NCI-H146 (cell line): Measurements from ENCODE around the gene C5orf63.
"Not testable (repeated sequence)": the region's sequence is repeated elsewhere in the genome, so short reads cannot be mapped to it uniquely, and the experiment has no call there.

Experiments
- DNase-seq: peaks from one replicate; lab custom pipeline; 2025; lab: John Stamatoyannopoulos, UW

C5orf63 gene

DNA sequence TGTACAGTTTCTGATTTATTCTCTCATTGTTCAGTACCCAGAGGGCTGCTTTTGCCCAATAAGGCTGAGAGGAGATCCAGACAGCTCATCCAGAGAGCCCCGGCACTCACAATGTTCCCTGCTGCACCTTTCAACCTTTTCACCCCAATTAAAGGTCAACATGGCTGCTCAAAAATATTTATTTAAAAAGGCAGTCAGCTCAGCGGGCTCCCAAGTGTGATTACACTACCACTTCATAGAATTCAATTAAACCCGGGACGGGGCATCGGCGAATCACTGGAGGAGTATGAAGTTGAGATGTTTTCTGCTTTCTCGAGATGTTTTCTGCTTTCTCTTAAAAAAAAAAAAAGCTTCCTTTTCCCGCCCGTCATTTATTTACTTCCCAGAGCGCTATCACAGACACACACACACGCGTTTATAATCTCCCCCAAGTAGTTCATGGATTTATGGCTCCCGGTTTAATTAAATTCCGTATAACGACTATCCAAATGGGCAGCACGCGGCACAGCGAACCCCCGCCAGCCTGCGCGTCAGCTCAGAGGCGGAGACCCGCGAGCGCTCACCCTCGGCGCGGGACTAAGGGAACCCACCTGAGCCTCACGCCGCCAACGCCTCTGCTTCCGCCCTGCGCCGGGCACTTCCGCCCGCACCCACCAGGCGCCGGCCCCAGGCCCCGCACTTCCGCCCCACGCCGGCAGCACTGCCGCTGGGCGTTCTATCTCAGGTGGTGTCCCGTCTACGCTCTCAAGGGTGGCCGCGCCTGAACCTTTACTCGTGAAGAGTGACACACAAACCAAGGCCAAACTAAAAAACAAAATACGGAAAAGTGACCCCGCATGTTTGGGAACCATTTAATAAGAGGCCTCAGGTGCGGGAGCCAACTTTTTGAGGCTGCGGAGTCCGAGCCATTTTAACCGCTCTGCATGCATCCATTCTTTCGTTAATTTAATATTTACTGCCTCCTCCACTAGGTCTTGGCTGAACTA lies at the start of gene C5orf63:
Gene C5orf63 (minus strand): TSS at position 642 of the 986 bp plus-strand sequence. CDS start 14,507 bp downstream, outside the sequence.
- DNase-seq: peak; percentile 28

DNA sequence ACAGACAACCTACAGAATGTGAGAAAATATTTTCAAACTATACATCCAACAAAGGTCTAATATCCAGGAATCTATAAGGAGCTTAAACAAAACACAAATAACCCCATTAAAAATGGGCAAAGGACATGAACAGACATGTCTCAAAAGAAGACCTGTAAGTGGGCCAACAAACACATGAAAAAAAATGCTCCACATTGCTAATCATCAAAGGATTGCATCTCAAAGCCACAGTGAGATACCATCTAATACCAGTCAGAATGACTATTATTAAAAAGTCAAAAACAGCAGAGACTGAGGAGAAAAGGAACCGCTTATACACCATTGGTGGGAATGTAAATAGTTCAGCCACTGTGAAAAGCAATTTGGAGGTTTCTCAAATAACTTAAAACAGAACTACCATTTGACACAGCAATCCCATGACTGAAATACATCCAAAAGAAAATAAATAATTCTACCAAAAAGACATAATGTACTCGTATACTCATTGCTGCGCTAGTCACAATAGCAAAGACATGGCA lies 39.1 kb upstream of the C5orf63 start:
- no peak for DNase-seq

DNA sequence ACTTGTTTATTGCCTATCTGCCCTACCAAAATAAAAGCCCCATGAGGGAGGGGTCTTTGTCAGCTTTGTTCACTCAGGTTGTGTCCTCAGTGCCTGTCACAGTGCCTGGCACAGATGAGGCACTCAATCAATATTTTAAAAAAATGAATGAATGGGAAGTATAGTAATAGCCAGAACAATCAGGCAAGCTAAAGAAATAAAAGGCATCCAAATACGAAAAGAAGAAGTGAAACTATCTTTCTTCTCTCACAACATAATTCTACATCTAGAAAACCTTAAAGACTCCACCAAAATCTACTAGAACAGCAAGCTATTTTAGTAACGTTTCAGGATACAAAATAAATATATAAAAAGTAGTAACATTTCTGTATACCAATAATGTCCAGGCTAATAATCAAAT lies 37.8 kb upstream of the C5orf63 start:
- DNase-seq: no peak

DNA sequence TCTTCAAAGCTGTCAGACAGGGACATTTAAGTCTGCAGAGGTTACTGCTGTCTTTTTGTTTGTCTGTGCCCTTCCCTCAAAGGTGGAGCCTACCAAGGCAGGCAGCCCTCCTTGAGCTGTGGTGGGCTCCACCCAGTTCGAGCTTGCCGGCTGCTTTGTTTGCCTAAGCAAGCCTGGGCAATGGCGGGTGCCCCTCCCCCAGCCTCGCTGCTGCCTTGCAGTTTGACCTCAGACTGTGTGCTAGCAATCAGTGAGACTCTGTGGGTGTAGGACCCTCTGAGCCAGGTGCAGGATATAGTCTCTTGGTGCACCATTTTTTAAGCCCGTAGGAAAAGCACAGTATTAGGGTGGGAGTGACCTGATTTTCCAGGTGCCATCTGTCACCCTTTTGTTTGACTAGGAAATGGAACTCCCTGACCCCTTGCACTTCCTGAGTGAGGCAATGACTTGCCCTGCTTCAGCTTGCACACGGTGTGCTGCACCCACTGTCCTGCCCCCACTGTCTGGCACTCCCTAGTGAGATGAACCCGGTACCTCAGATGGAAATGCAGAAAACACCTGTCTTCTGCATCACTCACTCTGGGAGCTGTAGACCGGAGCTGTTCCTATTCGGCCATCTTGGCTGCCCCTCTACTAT lies 35.4 kb upstream of the C5orf63 start:
- not testable (repeated sequence) for DNase-seq

DNA sequence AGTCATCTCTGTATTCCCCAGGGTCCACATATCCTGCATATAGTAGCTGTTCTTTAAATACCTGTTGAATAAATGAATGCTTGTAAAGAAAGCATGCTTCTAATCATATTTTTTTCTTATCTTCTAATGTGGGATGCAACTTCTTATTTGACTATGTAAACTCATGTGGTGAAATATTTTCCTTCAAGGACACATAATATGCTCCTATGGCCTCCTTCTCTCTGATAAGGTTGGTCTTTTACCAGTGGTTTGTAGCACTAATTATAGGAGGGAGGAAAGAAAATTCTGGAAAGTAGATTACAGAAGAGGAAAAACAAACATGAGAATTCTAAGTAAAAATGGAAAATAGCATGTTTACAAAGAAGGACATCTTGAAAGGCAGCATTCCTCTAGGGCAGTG lies 28.6 kb upstream of the C5orf63 start:
- DNase-seq: no peak

DNA sequence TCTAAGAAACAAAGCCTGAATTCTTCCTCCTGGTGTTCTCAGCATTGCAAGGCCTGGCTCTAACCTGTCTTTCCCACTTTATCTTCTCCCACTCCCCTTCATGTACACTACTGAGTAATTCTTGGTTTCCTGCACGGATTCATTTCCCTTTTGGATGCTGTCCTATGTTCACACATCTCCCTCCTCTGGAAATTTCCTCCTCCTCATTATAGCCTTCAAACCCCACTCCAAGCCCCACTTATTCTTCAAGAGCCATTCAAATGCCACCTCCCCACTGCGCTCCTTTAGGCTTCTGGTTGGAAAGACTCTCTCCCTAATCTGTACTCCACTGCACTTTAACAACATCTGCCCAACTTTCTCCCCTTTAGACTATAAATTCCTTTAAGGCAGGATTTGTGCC lies 28.2 kb upstream of the C5orf63 start:
- no peak for DNase-seq

DNA sequence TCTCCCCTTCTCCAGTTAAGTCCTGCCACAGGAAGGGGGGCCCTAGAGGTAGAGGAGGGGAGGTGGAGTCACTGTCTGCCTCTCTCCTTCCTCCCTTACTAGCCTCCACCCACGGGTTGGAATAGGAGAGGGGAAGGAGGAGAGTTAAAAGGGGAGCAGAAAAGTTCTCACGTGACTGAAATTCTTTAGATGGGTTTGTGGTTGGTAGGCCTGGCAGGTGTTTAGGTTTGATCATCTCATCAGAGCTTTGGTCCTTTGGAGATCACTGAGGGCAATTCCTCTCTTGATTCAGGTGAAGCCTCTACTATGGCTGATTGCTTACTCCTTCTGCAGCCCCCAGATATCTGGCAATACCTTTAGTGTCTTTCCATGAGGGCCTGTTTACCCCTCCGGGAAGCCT lies 24.9 kb upstream of the C5orf63 start:
- DNase-seq: no peak

DNA sequence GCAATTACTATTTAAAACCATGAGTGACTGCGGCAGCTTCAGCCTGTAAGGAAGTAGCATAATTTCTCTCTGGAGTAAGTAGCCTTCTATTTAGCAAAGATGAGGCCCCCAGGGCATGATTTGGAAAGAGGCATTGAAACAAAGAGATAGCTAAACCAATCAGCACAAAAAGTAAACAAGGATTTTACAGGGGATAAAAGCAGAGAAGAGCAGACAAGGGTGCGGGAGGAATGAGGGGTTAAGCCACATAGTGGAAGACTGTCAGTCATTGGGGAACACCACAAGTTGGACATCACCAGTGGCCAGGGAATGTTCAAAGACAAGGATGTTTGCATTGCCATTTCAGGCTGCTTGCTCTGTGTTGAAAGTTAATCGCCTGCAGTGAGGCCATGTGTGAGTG lies 24.0 kb upstream of the C5orf63 start:
- DNase-seq: no peak

DNA sequence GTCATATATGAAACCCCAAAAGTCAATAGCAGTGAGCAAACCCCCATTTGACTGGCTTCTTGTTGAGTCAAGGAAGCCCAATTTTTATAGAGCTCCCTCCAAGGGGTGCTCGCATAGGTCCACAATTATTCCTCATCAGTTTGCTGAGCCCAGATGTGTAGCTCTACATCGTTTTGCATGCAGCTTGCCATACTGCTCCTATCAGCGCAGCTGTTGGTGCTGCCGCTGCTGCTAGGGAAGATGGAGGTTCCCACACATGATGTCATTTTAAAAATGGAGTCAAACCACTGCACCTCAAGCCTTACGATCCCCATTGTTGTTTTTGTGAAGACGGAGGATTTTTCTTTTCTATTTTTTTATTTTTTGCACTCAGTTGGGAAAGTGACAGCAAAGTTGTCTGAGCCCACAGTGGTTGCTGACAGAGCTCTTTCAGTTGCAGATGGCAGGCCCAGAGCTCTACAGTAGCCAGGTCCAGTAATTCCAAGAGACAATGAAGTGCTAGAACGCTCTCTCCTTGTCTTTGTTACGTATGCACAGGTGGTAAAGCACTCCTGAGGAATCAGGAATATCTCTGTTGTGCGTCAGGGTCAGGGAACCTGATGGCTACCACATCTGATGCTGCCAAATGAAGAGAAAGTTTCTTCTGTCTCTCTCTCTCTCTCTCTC lies 23.2 kb upstream of the C5orf63 start:
- no peak for DNase-seq

DNA sequence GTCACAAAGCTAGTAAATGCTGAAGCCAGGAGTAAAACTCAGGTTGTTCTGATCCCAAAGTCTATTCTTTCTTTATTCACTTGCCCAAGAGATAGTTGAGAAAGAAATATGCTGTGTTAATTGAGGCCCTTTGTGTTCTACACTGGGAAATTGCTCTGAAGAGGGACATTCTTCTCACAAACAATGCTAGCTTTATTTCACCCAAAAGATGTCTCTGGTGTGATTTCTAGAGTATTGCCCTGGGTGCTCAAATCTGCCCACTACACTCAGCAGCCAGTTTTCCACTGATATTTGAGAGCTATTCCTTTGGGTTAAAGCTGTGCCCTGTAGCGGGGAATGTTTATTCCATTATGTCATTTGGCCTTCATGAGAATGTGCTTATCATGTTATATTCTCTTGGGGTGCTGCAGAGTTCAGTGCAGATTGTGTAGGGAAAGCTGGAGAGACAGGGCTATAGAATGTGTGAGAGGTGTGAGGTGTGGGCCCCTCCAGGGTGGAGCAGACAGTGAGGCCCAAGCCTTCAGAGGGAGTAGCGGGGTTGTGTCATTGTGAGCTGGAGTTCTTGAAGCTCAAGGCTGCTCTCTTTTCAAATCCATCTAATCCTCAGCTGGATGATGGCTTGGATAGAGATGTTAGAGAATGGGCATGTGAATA lies 21.0 kb upstream of the C5orf63 start:
- no peak for DNase-seq

DNA sequence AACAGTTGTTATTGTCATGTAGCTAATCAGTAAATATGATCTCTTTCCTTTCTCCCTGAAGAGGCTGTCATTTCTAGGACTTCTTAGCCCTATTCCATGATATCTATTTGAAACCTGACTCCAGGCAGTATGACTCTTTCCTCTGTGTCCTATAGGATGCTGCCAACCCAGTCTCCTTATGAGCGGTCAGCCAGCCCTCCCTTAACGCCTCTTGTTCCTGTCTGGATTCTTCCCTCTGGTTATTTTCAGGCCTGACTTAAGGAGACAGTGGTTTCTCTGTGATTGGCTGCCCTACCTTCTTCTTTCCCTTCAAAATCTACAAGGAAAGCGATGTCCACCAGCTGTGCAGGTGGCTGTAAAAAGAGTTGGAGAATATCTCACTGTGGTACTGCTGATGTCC lies 19.4 kb upstream of the C5orf63 start:
- no peak for DNase-seq

DNA sequence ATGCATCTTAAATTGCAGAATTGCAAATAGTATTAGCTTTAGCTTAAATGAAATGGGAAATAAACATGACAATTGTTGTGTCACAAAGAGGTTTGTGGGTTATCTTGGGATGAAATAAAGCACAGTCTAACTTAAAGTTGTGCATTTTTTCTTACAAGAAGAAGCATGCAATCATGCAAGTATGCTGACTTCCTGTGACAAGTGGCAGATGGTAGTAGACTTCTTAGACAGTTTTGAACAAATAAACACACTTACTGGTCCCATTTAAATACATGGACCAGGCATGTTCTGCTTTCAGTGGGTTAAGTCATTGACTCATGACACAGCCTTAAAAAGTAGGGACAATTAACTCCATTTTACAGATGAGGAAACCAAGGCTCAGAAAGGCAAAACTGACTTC lies 15.9 kb upstream of the C5orf63 start:
- DNase-seq: no peak

DNA sequence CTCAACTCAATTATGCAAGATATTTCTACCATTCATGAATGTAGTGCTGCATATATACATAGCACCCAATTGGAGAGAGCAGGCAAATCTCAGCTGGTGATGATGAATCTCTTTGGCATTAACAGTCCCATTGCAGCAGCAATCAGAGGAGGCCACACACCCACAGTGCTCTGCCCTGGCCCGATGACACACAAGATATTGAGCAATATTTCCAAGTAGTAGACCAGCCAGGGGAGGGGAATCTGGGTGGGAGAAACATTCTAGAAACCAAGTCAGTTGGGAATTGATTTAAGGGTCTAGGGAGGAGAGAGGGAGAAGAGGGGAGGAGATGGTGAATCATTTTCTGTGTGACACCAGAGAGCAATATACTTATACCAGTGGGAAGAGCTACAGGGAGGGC lies 14.9 kb upstream of the C5orf63 start:
- DNase-seq: no peak

DNA sequence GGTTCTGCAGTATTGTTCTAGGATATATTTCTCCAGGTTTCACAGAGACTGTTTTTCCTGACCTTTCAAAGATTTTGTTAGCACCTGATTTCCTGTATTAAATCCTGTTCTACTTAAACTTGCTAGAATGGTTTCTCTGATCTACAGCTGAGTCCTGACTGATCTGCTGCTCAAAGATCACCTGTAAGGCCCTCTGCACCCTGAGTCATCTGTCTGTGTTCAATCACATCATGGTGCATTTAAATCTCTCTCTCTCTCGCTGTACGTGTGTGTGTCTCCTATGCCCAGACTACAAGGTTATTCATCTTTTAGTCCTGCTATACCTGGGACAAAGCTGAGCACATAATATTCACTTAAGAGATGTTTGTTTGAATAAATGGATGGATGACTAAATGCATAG lies 13.3 kb upstream of the C5orf63 start:
- DNase-seq: no peak

DNA sequence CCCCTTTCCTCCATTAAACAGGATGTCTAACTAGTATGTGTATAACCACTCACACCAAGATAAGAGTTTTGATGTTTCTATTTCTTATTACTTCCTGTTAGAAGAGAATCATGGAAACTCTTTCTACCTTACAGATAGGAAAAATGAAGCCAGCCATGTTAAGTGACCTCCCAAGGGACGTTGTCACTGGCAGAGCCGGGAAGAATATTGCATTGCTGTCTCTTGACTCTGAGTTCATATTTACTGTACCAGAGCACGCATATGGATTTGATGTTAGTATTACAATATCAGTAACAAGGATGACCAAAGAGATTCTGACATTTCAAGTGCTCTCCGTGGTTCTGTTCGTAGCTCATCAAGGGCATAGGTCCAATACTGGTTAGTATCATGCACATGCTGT lies 12.5 kb upstream of the C5orf63 start:
- DNase-seq: no peak

DNA sequence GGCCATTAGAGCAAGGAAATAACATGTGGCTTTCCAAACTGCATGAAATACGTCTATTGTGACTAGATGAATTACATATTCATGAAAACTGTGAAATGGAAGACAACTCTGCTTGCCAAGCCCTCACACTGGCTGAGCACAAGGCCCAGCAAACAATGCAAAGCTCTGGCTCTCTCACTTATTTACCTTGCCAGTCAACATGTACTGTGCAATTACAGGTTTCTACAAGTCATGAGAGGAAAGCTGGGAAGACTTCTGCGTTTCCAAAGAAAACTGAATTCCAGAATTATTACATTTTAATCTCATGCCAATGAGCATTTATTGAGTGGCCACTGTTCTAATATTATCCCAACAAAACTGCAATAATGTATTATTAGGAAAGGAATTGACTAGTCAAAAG lies 12.1 kb upstream of the C5orf63 start:
- DNase-seq: no peak

DNA sequence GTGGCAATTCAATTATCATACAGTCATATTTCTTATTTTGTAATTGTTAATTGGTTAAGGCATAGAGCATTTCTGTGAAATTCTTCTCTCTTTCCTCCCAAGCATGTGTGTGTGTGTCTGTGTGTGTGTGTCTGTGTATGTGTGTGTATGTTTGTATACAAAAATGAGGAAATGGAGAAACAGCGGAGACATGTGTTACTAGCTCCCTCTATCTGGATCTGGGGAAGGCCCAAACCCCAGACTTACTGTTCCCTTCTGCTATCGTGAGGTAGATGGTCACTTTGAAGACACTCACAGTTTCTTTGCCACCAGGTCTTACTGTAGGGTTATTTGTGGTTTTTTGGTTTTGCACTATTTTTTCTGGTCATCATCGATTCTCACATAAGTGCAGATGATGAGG lies 11.4 kb upstream of the C5orf63 start:
- no peak for DNase-seq

DNA sequence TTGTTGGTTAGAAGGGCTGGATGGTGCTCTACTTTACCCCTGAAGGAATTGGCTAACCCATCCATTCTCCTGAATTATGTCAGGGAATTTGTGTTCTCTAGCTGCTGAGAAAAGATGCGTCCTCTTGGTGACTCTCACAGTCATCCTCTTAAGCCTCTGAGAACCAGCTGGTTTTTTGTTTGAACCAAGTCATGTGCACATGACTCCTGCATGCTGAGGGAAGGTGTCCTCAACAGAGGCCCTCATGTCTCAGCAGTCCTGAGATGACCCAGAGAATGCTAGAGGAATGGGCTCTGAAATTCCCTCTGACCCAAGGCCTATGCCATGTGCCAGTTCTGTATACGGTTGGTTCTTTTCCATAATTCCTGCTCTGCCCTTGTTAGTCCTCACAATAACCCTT lies 10.4 kb upstream of the C5orf63 start:
- no peak for DNase-seq

DNA sequence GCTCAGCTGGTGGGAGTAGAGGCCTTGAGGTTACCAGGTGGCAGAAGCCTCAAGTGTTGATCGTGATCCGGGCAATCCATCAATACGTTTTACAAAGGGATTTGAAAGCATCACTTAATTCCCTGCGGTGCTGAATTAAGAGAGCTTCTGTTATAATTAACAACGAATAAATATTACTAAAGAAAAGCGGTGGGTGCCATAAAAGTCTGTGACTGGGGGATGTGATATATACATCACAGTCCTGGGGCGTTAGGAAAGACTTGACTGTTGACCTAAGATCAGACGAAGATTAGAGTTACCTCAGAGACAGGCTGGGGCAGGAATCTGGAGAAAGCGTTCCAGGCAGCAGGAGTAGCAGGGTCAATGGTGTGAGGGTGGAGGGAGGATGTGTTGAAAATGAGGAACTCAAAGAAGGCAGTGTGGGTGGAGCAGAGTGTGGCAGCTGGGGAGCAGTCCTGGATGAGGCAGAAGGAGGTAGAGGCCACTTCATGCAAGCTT lies 6.7 kb upstream of the C5orf63 start:
- DNase-seq: peak; percentile 67

DNA sequence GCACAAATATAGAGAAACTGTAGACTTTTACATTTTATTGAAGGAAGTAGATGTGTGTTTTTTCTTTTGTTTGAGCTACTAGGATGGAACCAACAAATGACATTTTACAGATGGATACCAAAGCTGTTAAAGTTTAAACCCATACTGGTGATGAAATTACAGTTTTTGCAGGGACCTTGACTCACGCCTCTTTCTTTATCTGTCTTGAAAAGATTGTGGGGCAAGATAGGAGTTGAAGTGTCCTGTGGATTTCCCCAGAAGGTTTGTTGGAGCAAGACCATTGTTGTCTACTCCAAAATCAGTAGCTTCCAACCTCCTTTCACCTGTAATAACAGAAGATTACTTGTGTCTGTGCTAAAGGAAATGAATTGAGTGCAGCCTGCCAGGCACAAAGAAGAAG lies 4.1 kb upstream of the C5orf63 start:
- DNase-seq: no peak

DNA sequence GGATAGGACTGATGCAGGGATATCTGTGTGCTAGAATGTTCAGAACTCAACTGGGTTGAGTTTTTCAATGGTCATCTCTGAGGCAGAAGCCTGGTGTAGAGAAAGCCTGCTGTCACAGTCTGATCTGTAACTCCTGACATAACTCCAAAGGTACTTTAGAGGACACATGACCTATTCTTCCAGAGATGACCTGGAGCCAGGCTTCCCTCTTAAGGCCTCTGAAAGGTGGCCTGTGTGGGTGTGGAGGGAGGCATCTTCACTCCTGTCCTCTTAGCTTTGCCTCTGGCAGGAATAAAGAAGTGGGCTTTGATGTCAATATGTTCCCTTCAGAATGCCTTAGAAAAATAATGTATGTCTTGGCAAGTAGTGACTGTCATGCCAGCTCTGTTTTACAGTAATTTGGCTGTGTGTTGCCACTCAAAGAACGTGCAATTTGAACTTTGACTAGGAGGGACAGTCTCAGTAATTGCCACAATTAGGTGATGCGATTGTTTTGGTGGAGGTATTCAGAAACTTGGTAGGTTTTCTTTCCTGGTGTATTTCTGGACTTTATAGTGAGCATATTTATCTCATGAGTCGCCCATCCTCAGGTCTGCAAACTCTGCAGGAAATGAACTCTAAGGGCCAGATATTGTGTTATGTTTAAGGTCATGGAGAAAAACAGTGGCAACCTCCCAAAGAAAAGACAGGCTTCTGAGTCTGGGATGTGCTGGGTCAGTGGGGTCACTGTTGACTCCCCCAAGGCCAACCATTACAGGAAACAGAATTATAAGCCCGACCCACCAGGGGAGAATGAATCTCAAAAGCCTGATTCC lies 3.2 kb upstream of the C5orf63 start:
- no peak for DNase-seq
